GM12878 (cell line): ENCODE results near the gene ARHGEF10L. TPM values are rescaled to one million over a fixed set of nuclear protein-coding genes. Genes with fewer than 3 reads are reported as not detected.

Source experiments
- ATAC-seq: fragments of 200-7000 bp; cut with Tn5 transposase; 3 replicates; pipeline ENCODE4 v1.9.1; 2020; ENCODE audit warnings: mild to moderate bottlenecking, moderate library complexity
- BruUV-seq: library from RNA; stranded (reverse); fragments of 400-500 nt; replicated peaks from 2 replicates; lab custom pipeline; 2021; lab: Mats Ljungman, UMichigan
- CTCF ChIA-PET: fragments of 300-600 bp; sonication (Branson Sonifier 250); formaldehyde crosslinking; extraction: SDS; loops from one replicate; lab custom pipeline; 2021; ENCODE audit warnings: inconsistent platforms; lab: Yijun Ruan, JAX
- POLR2A ChIA-PET: fragments of 350-600 bp; formaldehyde crosslinking; extraction: SDS; loops from one replicate; lab custom pipeline; 2021; ENCODE audit warnings: inconsistent platforms; lab: Charles Lee
- RAD21 ChIA-PET: fragments of 300-600 bp; sonication (Branson Sonifier 250); formaldehyde crosslinking; loops from one replicate; lab custom pipeline; 2023; ENCODE audit warnings: antibody characterized with exemption; ENCODE audit not compliant: unreplicated experiment; lab: Charles Lee
- SMC1A ChIA-PET: fragments of 300-600 bp; sonication (Branson Sonifier 250); formaldehyde crosslinking; loops from one replicate; lab custom pipeline; 2023; ENCODE audit not compliant: unreplicated experiment, uncharacterized antibody; lab: Charles Lee
- DNase-seq: peaks from one replicate; pipeline ENCODE4 v3.0.0-alpha.2; 2011; ENCODE audit warnings: low read depth, low spot score
- FAIRE-seq: peaks from 3 replicates; lab custom pipeline; 2011; peaks lifted over from hg19 to GRCh38; lab: Jason Lieb, UNC
- H2AFZ ChIP-seq: 2 replicates; pipeline ENCODE4 v1.6.0; 2011; ENCODE audit warnings: low read depth, low read length, control low read depth; ENCODE audit not compliant: control insufficient read depth
- H3K27ac ChIP-seq: 2 replicates; pipeline ENCODE4 v1.5.1; 2011; ENCODE audit warnings: control low read depth; ENCODE audit not compliant: control insufficient read depth, insufficient read depth
- H3K27me3 ChIP-seq, 2 experiments: replicated peaks in 1 of 2; 2 replicates each; pipeline versions ENCODE4 v1.6.0 to v1.6.1; 2011; ENCODE audit warnings: low read length in 1 of 2; ENCODE audit not compliant: control insufficient read depth in 2 of 2, insufficient read depth in 2 of 2
- H3K36me3 ChIP-seq, 2 experiments: 2 replicates each; pipeline ENCODE4 v1.5.1; 2011; ENCODE audit warnings: low read length in 1 of 2; ENCODE audit not compliant: control insufficient read depth in 2 of 2, insufficient read depth in 2 of 2
- H3K4me1 ChIP-seq: 2 replicates; pipeline ENCODE4 v1.6.1; 2011; ENCODE audit warnings: mild to moderate bottlenecking, low read length, moderate library complexity, mixed read lengths; ENCODE audit not compliant: control insufficient read depth, insufficient read depth
- H3K4me2 ChIP-seq: 2 replicates; pipeline ENCODE4 v1.6.0; 2011; ENCODE audit warnings: control low read depth; ENCODE audit not compliant: control insufficient read depth, insufficient read depth
- H3K4me3 ChIP-seq: fragments of 200-600 bp; sonication (generic); 2 replicates; pipeline ENCODE4 v1.5.1; 2016
- H3K79me2 ChIP-seq: 2 replicates; pipeline ENCODE4 v1.6.0; 2011; ENCODE audit warnings: low read length; ENCODE audit not compliant: control insufficient read depth, insufficient read depth
- H3K9ac ChIP-seq: 2 replicates; pipeline ENCODE4 v1.8.0; 2011; ENCODE audit warnings: low read length, control low read depth, mixed read lengths; ENCODE audit not compliant: control insufficient read depth, insufficient read depth
- H3K9me3 ChIP-seq: replicated peaks from 3 replicates; pipeline ENCODE4 v1.5.1; 2011; ENCODE audit warnings: mild to moderate bottlenecking, low read length; ENCODE audit not compliant: control insufficient read depth, insufficient read depth
- H4K20me1 ChIP-seq: 2 replicates; pipeline ENCODE4 v1.6.0; 2011; ENCODE audit not compliant: control insufficient read depth, insufficient read depth
- CBFB ChIP-seq: IDR thresholded peaks from 2 replicates; pipeline ENCODE4 v1.6.1; 2016; ENCODE audit warnings: antibody characterized with exemption, low read depth
- CBX3 ChIP-seq: fragments of 200-600 bp; sonication (generic); IDR thresholded peaks from 2 replicates; pipeline ENCODE4 v1.6.1; 2016; ENCODE audit warnings: low read depth, borderline replicate concordance
- CHD4 ChIP-seq: fragments of 200-600 bp; sonication (generic); IDR thresholded peaks from 2 replicates; pipeline ENCODE4 v1.6.1; 2016; ENCODE audit warnings: mild to moderate bottlenecking
- DPF2 ChIP-seq: fragments of 450-650 bp; IDR thresholded peaks from 2 replicates; pipeline ENCODE4 v1.6.1; 2017; ENCODE audit warnings: mild to moderate bottlenecking
- HDAC2 ChIP-seq: fragments of 200-600 bp; sonication (generic); IDR thresholded peaks from 2 replicates; pipeline ENCODE4 v1.6.1; 2017
- IKZF1 ChIP-seq: fragments of 450-650 bp; conservative IDR thresholded peaks from 2 replicates; pipeline ENCODE4 v1.6.1; 2017; ENCODE audit warnings: antibody characterized with exemption, mild to moderate bottlenecking
- JUND ChIP-seq: IDR thresholded peaks from 2 replicates; pipeline ENCODE4 v1.6.1; 2012; ENCODE audit warnings: low read depth, mild to moderate bottlenecking, low read length, improper control_type of control experiment, moderate library complexity
- MTA2 ChIP-seq: fragments of 450-650 bp; IDR thresholded peaks from 2 replicates; pipeline ENCODE4 v1.6.1; 2016; ENCODE audit warnings: low read depth, mild to moderate bottlenecking, moderate library complexity
- NFYA ChIP-seq: IDR thresholded peaks from 2 replicates; pipeline ENCODE4 v1.6.1; 2011; ENCODE audit warnings: low read depth, mild to moderate bottlenecking, low read length, improper control_type of control experiment, borderline replicate concordance
- NFYB ChIP-seq: IDR thresholded peaks from 2 replicates; pipeline ENCODE4 v1.6.1; 2011; ENCODE audit warnings: low read depth, mild to moderate bottlenecking, low read length, improper control_type of control experiment, moderate library complexity; ENCODE audit not compliant: insufficient read depth
- SIN3A ChIP-seq: IDR thresholded peaks from 2 replicates; pipeline ENCODE4 v1.6.1; 2012; ENCODE audit warnings: low read depth, low read length, improper control_type of control experiment
- SP1 ChIP-seq: IDR thresholded peaks from one replicate; pipeline ENCODE4 v1.6.1; 2011; ENCODE audit warnings: low read depth, low read length
- TCF12 ChIP-seq: IDR thresholded peaks from 2 replicates; pipeline ENCODE4 v1.6.1; 2011; ENCODE audit warnings: low read depth, mild to moderate bottlenecking, low read length
- WGBS: methylation state at CpG from one replicate; pipeline ENCODE4 v1.1.6; 2016; ENCODE audit warnings: low lambda C conversion rate; ENCODE audit not compliant: insufficient replicate concordance, insufficient coverage; ENCODE audit errors: missing lambda C conversion rate; 5-methylcytosine and 5-hydroxymethylcytosine counted together
- in situ Hi-C: fragments of 300-500 bp; cut with MboI; formaldehyde crosslinking; loops from 9 replicates; pipeline ENCODE4 v1.14.3; 2018; ENCODE audit warnings: mixed read lengths
- intact Hi-C: fragments of 100-400 bp; cut with micrococcal nuclease; formaldehyde crosslinking; loops from one replicate; pipeline ENCODE4 v1.14.2; 2022; ENCODE audit not compliant: unreplicated experiment
- polyA plus RNA-seq, 11 experiments: library from polyadenylated mRNA; depleted of rRNA in 4 of 11; unstranded in 6 of 11; stranded (reverse) in 5 of 11; fragments of >200 nt; fragmentation: Nextera tagmentation in 4 of 11; fragmentation: Illumina TruSeq in 1 of 11; extraction: Ambion mirVana in 4 of 11; extraction: Trizol in 1 of 11; gene quantifications; 1 replicate in 1 of 11; 2 replicates in 10 of 11; pipeline versions ENCODE4 v1.2.1 to v1.2.3, GENCODE V29; 2011 to 2016; ENCODE audit warnings: inconsistent platforms in 2 of 11, missing spikeins in 2 of 11, low read depth in 1 of 11
- total RNA-seq, 4 experiments: library from RNA; depleted of rRNA in 3 of 4; stranded (reverse); fragments of >200 nt in 3 of 4; fragmentation: Illumina TruSeq in 1 of 4; extraction: Trizol in 1 of 4; gene quantifications; 2 replicates each; pipeline versions ENCODE4 v1.2.1 to v1.2.3, GENCODE V29; 2013 to 2021
- TF ChIP-seq, protein P1 (sequence below): fragments of 450-650 bp; IDR thresholded peaks from 2 replicates; pipeline ENCODE4 v1.6.1; 2017; ENCODE audit warnings: mild to moderate bottlenecking, moderate library complexity
- TF ChIP-seq, protein P2 (sequence below): fragments of 150-350 bp; IDR thresholded peaks from 2 replicates; pipeline ENCODE4 v1.6.1; 2014; ENCODE audit warnings: mild to moderate bottlenecking, low read depth, low read length
- TF ChIP-seq, protein P3 (sequence below): fragments of 450-650 bp; IDR thresholded peaks from 2 replicates; pipeline ENCODE4 v1.6.1; 2017; ENCODE audit warnings: low read depth, mild to moderate bottlenecking, moderate library complexity
- TF ChIP-seq, protein P4 (sequence below): IDR thresholded peaks from 2 replicates; pipeline ENCODE4 v1.6.1; 2011; ENCODE audit warnings: borderline replicate concordance, low read depth, mild to moderate bottlenecking, moderate library complexity, mixed read lengths, low read length; ENCODE audit not compliant: insufficient read depth; ENCODE audit errors: extremely low read length

Gene ARHGEF10L
- total and polyA plus RNA-seq, 10 of the 15 experiments (the other 5 are each of a cell fraction or from before 2014, with no cell fraction given): 0.05 to 0.94 (median 0.28) TPM; not detected in 2

DNA sequence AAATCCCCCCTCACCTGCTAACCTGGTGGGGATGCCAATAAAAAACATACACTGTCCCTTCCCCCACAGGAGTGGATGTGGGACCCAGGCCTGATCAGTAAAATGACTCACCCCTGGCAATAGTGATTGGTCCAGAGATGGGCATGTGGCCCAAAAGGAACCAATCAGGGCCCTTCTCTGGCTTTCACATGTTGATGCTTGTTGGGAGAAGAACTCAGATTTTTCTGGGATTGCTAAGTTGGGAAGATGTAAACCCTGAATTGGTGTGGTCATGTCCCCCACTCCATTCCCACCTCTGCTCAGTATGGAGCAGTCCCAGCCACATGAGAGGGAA, 172.0 kb downstream of the ARHGEF10L start (continued):
- TF ChIP-seq, protein P1, sequence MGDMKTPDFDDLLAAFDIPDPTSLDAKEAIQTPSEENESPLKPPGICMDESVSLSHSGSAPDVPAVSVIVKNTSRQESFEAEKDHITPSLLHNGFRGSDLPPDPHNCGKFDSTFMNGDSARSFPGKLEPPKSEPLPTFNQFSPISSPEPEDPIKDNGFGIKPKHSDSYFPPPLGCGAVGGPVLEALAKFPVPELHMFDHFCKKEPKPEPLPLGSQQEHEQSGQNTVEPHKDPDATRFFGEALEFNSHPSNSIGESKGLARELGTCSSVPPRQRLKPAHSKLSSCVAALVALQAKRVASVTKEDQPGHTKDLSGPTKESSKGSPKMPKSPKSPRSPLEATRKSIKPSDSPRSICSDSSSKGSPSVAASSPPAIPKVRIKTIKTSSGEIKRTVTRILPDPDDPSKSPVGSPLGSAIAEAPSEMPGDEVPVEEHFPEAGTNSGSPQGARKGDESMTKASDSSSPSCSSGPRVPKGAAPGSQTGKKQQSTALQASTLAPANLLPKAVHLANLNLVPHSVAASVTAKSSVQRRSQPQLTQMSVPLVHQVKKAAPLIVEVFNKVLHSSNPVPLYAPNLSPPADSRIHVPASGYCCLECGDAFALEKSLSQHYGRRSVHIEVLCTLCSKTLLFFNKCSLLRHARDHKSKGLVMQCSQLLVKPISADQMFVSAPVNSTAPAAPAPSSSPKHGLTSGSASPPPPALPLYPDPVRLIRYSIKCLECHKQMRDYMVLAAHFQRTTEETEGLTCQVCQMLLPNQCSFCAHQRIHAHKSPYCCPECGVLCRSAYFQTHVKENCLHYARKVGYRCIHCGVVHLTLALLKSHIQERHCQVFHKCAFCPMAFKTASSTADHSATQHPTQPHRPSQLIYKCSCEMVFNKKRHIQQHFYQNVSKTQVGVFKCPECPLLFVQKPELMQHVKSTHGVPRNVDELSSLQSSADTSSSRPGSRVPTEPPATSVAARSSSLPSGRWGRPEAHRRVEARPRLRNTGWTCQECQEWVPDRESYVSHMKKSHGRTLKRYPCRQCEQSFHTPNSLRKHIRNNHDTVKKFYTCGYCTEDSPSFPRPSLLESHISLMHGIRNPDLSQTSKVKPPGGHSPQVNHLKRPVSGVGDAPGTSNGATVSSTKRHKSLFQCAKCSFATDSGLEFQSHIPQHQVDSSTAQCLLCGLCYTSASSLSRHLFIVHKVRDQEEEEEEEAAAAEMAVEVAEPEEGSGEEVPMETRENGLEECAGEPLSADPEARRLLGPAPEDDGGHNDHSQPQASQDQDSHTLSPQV: no peak
- TF ChIP-seq SIN3A: no peak
- TF ChIP-seq, protein P2, sequence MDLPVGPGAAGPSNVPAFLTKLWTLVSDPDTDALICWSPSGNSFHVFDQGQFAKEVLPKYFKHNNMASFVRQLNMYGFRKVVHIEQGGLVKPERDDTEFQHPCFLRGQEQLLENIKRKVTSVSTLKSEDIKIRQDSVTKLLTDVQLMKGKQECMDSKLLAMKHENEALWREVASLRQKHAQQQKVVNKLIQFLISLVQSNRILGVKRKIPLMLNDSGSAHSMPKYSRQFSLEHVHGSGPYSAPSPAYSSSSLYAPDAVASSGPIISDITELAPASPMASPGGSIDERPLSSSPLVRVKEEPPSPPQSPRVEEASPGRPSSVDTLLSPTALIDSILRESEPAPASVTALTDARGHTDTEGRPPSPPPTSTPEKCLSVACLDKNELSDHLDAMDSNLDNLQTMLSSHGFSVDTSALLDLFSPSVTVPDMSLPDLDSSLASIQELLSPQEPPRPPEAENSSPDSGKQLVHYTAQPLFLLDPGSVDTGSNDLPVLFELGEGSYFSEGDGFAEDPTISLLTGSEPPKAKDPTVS: no peak
- TF ChIP-seq NFYB: no peak

DNA sequence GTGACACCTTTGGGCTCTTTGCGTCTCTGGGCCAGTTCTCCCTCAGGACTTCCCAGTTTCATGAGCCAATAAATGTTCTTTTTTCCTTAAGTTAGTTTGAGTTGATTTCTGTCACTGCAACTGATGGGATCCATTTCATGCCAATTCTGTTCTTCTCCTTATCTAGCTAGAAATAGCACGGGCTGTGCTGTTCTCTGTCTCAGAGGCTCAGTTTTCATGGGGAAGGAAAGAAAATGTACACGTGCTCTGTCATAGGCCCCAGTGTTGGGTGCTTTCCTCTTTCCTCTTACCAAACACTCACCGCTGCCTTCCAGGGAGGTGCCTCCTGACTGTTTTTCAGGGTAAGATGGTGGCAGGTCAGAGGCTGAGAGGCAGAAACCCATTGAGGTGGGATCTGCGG, 172.4 kb downstream of the ARHGEF10L start:
- Histone ChIP-seq H3K79me2 (no peaks in the 10 kb centered on the region), H3K4me1 (no peaks in the 10 kb centered on the region), H3K9me3 (no peaks in the 10 kb centered on the region), H3K27ac (no peak overlapping the region), H3K27me3 (no peaks in the 10 kb centered on the region), H3K4me2 (no peak overlapping the region), H3K4me3 (no peak overlapping the region), H3K36me3 (no peaks in the 10 kb centered on the region), H2AFZ (no peak overlapping the region), H4K20me1 (no peaks in the 10 kb centered on the region), H3K9ac (no peak overlapping the region)
- POLR2A ChIA-PET: no interaction called here
- CTCF ChIA-PET: no interaction called here
- RAD21 ChIA-PET: no interaction called here
- no TSS peak for BruUV-seq
- ATAC-seq (no peak), FAIRE-seq (no peak), DNase-seq (no peak)
- in situ Hi-C loops: no loop called here
- WGBS: 50% methylated on average over 5 of the region's 5 CpGs
- SMC1A ChIA-PET: no interaction called here
- intact Hi-C loops: no loop called here
- TF ChIP-seq CHD4 (no peak), HDAC2 (no peak), SP1 (no peak), CBFB (no peak), IKZF1 (no peak), DPF2 (no peak), CBX3 (no peak), MTA2 (no peak), TCF12 (no peak), NFYB (no peak), JUND (no peak), NFYA (no peak)
- TF ChIP-seq, protein P3, sequence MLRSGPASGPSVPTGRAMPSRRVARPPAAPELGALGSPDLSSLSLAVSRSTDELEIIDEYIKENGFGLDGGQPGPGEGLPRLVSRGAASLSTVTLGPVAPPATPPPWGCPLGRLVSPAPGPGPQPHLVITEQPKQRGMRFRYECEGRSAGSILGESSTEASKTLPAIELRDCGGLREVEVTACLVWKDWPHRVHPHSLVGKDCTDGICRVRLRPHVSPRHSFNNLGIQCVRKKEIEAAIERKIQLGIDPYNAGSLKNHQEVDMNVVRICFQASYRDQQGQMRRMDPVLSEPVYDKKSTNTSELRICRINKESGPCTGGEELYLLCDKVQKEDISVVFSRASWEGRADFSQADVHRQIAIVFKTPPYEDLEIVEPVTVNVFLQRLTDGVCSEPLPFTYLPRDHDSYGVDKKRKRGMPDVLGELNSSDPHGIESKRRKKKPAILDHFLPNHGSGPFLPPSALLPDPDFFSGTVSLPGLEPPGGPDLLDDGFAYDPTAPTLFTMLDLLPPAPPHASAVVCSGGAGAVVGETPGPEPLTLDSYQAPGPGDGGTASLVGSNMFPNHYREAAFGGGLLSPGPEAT: no peak
- TF ChIP-seq, protein P4, sequence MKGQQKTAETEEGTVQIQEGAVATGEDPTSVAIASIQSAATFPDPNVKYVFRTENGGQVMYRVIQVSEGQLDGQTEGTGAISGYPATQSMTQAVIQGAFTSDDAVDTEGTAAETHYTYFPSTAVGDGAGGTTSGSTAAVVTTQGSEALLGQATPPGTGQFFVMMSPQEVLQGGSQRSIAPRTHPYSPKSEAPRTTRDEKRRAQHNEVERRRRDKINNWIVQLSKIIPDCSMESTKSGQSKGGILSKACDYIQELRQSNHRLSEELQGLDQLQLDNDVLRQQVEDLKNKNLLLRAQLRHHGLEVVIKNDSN: no peak
